GM23338 (cell line): ENCODE data around the gene BHLHA9. TPM values are rescaled to one million over a fixed set of nuclear protein-coding genes. Genes with fewer than 3 reads are reported as not detected.

Source experiments
- ATAC-seq: fragments of 200-7000 bp; cut with Tn5 transposase; 3 replicates; pipeline ENCODE4 v1.9.1; 2020
- DNase-seq: peaks from one replicate; pipeline ENCODE4 v3.0.0-alpha.2; 2015; ENCODE audit warnings: low spot score
- H2AFZ ChIP-seq: fragments of 200-600 bp; sonication (generic); 2 replicates; pipeline ENCODE4 v1.8.0; 2016; ENCODE audit warnings: antibody characterized with exemption, mild to moderate bottlenecking, moderate library complexity
- H3F3A ChIP-seq: fragments of 200-600 bp; sonication (generic); replicated peaks from 2 replicates; pipeline ENCODE4 v1.8.0; 2017; ENCODE audit warnings: antibody characterized with exemption, mixed run types, low read depth
- H3K27ac ChIP-seq: fragments of 200-600 bp; sonication (generic); 2 replicates; pipeline ENCODE4 v1.6.1; 2016; ENCODE audit warnings: low read depth
- H3K27me3 ChIP-seq: fragments of 200-600 bp; sonication (generic); 2 replicates; pipeline ENCODE4 v1.8.0; 2016; ENCODE audit warnings: mild to moderate bottlenecking, mixed run types, moderate library complexity; ENCODE audit not compliant: insufficient read depth
- H3K36me3 ChIP-seq: fragments of 200-600 bp; sonication (generic); 2 replicates; pipeline ENCODE4 v1.8.0; 2016; ENCODE audit warnings: mild to moderate bottlenecking; ENCODE audit not compliant: insufficient read depth
- H3K4me1 ChIP-seq: fragments of 200-600 bp; sonication (generic); 2 replicates; pipeline ENCODE4 v1.8.0; 2016; ENCODE audit warnings: mild to moderate bottlenecking, moderate library complexity; ENCODE audit not compliant: insufficient read depth
- H3K4me2 ChIP-seq: fragments of 200-600 bp; sonication (generic); 2 replicates; pipeline ENCODE4 v1.7.1; 2017; ENCODE audit warnings: mixed run types
- H3K4me3 ChIP-seq: fragments of 200-600 bp; sonication (generic); 2 replicates; pipeline ENCODE4 v1.6.1; 2016; ENCODE audit warnings: mixed run types
- H3K79me2 ChIP-seq: fragments of 200-600 bp; sonication (generic); replicated peaks from 2 replicates; pipeline ENCODE4 v1.8.0; 2017; ENCODE audit warnings: mild to moderate bottlenecking; ENCODE audit not compliant: insufficient read depth
- H3K9me2 ChIP-seq: fragments of 200-600 bp; sonication (generic); 2 replicates; pipeline ENCODE4 v1.8.0; 2017; ENCODE audit not compliant: insufficient read depth
- H4K20me1 ChIP-seq: fragments of 200-600 bp; sonication (generic); replicated peaks from 2 replicates; pipeline ENCODE4 v1.8.0; 2017; ENCODE audit warnings: mild to moderate bottlenecking; ENCODE audit not compliant: insufficient read depth
- H3K27ac Mint-ChIP-seq: 2 replicates; pipeline ENCODE4 v1.8.0; 2020; ENCODE audit warnings: inconsistent platforms, mild to moderate bottlenecking, moderate library complexity, mixed read lengths
- H3K27me3 Mint-ChIP-seq: 3 replicates; pipeline ENCODE4 v1.8.0; 2022; ENCODE audit warnings: low read depth, mild to moderate bottlenecking, moderate library complexity, mixed read lengths, inconsistent platforms; ENCODE audit not compliant: insufficient read depth, poor library complexity
- H3K36me3 Mint-ChIP-seq: 3 replicates; pipeline ENCODE4 v1.8.0; 2021; ENCODE audit warnings: low read depth, mild to moderate bottlenecking, inconsistent platforms, moderate library complexity, mixed read lengths
- H3K4me1 Mint-ChIP-seq: 3 replicates; pipeline ENCODE4 v1.8.0; 2020; ENCODE audit warnings: mild to moderate bottlenecking, inconsistent platforms, mixed read lengths
- H3K4me3 Mint-ChIP-seq: 3 replicates; pipeline ENCODE4 v1.8.0; 2021; ENCODE audit warnings: moderate library complexity, mild to moderate bottlenecking, inconsistent platforms, mixed read lengths
- H3K9me3 Mint-ChIP-seq: 3 replicates; pipeline ENCODE4 v1.8.0; 2020; ENCODE audit warnings: moderate library complexity, mild to moderate bottlenecking, inconsistent platforms, mixed read lengths
- ETS1 ChIP-seq: IDR thresholded peaks from 2 replicates; pipeline ENCODE4 v1.6.1; 2016; ENCODE audit warnings: antibody characterized with exemption
- EZH2 ChIP-seq: fragments of 200-600 bp; sonication (generic); IDR thresholded peaks from one replicate; pipeline ENCODE4 v1.8.0; 2017; ENCODE audit warnings: antibody characterized with exemption, mild to moderate bottlenecking, low read depth; ENCODE audit not compliant: unreplicated experiment
- NANOG ChIP-seq: IDR thresholded peaks from 2 replicates; pipeline ENCODE4 v1.6.1; 2016; ENCODE audit warnings: antibody characterized with exemption, borderline replicate concordance
- REST ChIP-seq: IDR thresholded peaks from one replicate; pipeline ENCODE4 v1.6.1; 2018; ENCODE audit warnings: antibody characterized with exemption; ENCODE audit not compliant: unreplicated experiment
- ZNF462 ChIP-seq: fragments of 250-450 bp; sonication (Bioruptor Pico); IDR thresholded peaks from 2 replicates; pipeline ENCODE4 v1.5.0; 2020; ENCODE audit warnings: mild to moderate bottlenecking, moderate library complexity
- polyA plus RNA-seq: library from polyadenylated mRNA; unstranded; fragments of >200 nt; fragmentation: Nextera tagmentation; extraction: Ambion mirVana; gene quantifications from 2 replicates; pipeline ENCODE4 v1.2.1, GENCODE V29; 2016
- total RNA-seq: library from RNA; depleted of rRNA; stranded (reverse); fragments of >200 nt; shearing (Covaris generic); gene quantifications from 2 replicates; pipeline ENCODE4 v1.2.3, GENCODE V29; 2014
- TF ChIP-seq, protein P1 (sequence below), 2 experiments: fragments of 200-600 bp in 1 of 2; sonication (generic) in 1 of 2; conservative IDR thresholded peaks; 2 replicates each; pipeline versions ENCODE4 v1.5.1 to v1.6.1; 2016 to 2017; ENCODE audit warnings: antibody characterized with exemption in 2 of 2, low read depth in 2 of 2, mild to moderate bottlenecking in 2 of 2, moderate library complexity in 1 of 2

Gene BHLHA9
- total and polyA plus RNA-seq, 2 experiments from 2014 or later, result 0.39 to 2.3 TPM

DNA sequence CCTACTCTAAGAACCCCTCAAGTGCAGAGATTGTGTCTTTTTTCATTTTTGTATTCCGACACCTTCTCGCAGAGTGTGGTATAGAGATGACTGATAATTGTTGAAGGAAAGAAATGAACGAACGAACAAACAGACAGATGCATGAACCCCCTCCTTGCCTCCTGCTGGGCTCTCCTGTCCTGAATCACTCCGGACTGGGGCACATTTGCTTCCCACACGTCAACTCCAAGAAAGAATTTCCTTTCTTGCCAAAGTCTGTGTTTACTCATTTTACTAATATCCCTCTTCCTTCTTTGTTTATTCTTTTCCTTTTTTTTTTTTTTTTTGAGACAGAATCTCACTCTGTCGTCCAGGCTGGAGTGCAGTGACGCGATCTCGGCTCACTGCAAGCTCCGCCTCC is 37.5 kb upstream of the BHLHA9 start:
- Histone ChIP-seq H3K4me2 (no peak overlapping the region), H3K9me2 (no peaks in the 10 kb centered on the region), H3K27me3 (peaks cover 50% of the 10 kb centered on the region), H2AFZ (no peak overlapping the region), H3K36me3 (no peaks in the 10 kb centered on the region), H3K79me2 (no peaks in the 10 kb centered on the region), H4K20me1 (no peaks in the 10 kb centered on the region; the same call in 1 of the 2 replicates), H3F3A (peaks cover 2% of the 10 kb centered on the region; the same call in 1 of the 2 replicates), H3K4me1 (peaks cover 3% of the 10 kb centered on the region; the same call in 1 of the 2 replicates), H3K27ac (no peak overlapping the region), H3K4me3 (no peak overlapping the region)
- no peaks in the 10 kb centered on the region for H3K36me3 Mint-ChIP-seq
- H3K4me3 Mint-ChIP-seq, result no peak overlapping the region
- ATAC-seq, result no peak
- H3K27me3 Mint-ChIP-seq, result peaks cover 41% of the 10 kb centered on the region
- peaks cover 8% of the 10 kb centered on the region for H3K4me1 Mint-ChIP-seq
- peaks cover 3% of the 10 kb centered on the region; the same call in 1 of the 3 replicates for H3K9me3 Mint-ChIP-seq
- TF ChIP-seq, protein P1, sequence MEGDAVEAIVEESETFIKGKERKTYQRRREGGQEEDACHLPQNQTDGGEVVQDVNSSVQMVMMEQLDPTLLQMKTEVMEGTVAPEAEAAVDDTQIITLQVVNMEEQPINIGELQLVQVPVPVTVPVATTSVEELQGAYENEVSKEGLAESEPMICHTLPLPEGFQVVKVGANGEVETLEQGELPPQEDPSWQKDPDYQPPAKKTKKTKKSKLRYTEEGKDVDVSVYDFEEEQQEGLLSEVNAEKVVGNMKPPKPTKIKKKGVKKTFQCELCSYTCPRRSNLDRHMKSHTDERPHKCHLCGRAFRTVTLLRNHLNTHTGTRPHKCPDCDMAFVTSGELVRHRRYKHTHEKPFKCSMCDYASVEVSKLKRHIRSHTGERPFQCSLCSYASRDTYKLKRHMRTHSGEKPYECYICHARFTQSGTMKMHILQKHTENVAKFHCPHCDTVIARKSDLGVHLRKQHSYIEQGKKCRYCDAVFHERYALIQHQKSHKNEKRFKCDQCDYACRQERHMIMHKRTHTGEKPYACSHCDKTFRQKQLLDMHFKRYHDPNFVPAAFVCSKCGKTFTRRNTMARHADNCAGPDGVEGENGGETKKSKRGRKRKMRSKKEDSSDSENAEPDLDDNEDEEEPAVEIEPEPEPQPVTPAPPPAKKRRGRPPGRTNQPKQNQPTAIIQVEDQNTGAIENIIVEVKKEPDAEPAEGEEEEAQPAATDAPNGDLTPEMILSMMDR (conservative IDR thresholded peaks at IDR 0.05; ENCODE audit: low read depth in 2 of 2), result no peak
- TF ChIP-seq ZNF462 (CRISPR knock-in tag) (no peak), EZH2 (no peak), ETS1 (no peak), NANOG (no peak), REST (no peak)
- no peak overlapping the region for H3K27ac Mint-ChIP-seq
- DNase-seq, result no peak
